AG09309 (cell line): ENCODE data around the gene FBXO41.

ENCODE experiments used
- DNase-seq: peaks from one replicate; pipeline ENCODE4 v3.0.0-alpha.2; 2010; ENCODE audit warnings: low read depth
- H3K4me3 ChIP-seq: 2 replicates; pipeline ENCODE4 v1.5.1; 2011; ENCODE audit warnings: mild to moderate bottlenecking, low read depth, low read length, moderate library complexity; ENCODE audit not compliant: control insufficient read depth
- CTCF ChIP-seq: IDR thresholded peaks from 2 replicates; pipeline ENCODE4 v1.5.1; 2011; ENCODE audit warnings: mild to moderate bottlenecking, low read depth, low read length, inconsistent platforms; ENCODE audit not compliant: insufficient read depth, control insufficient read depth; ENCODE audit errors: missing control alignments

FBXO41 gene

GRCh38 chr2:73262108-73262651, 22.1 kb downstream of the FBXO41 start:
- no peak for TF ChIP-seq CTCF
- DNase-seq: no peak
- no peak overlapping the region for H3K4me3 ChIP-seq

GRCh38 chr2:73260338-73260984, 23.8 kb downstream of the FBXO41 start:
- peak; percentile 10 for DNase-seq
- TF ChIP-seq CTCF: peak; percentile 72
- H3K4me3 ChIP-seq: no peak overlapping the region

GRCh38 chr2:73259704-73260337, 24.5 kb downstream of the FBXO41 start:
- no peak for TF ChIP-seq CTCF
- no peak for DNase-seq
- no peak overlapping the region for H3K4me3 ChIP-seq

- no peak for DNase-seq
- no peak overlapping the region for H3K4me3 ChIP-seq
- no peak for TF ChIP-seq CTCF
Observed at GRCh38 chr2:73259276-73259675, 25.0 kb downstream of the FBXO41 start.

- no peak for TF ChIP-seq CTCF
- H3K4me3 ChIP-seq: no peak overlapping the region
- DNase-seq: no peak
Observed at GRCh38 chr2:73258913-73259215, 25.4 kb downstream of the FBXO41 start.

GRCh38 chr2:73258186-73258912, 25.9 kb downstream of the FBXO41 start:
- DNase-seq: no peak
- no peak for TF ChIP-seq CTCF
- H3K4me3 ChIP-seq: no peak overlapping the region
